Femur (tissue), 1 donor: Measurements from ENCODE around the gene SMIM5.
A peak's percentile ranks its signal among the peaks of the same experiment; 100 is the strongest.
"Not testable (repeated sequence)": the region's sequence is repeated elsewhere in the genome, so short reads cannot be mapped to it uniquely, and the experiment has no call there.

Source experiments
- DNase-seq: peaks from one replicate; pipeline ENCODE4 v3.0.0-alpha.2; 2017

SMIM5 gene

GRCh38 chr17:75632863-75633485 is at the start of gene SMIM5:
SMIM5 (plus strand) TSS chr17:75633434; CDS start chr17:75640202, 6,768 bp downstream.
- DNase-seq = peak; percentile 92

- DNase-seq = no peak
These were observed 48.4 kb upstream of the SMIM5 start for GRCh38 chr17:75584849-75585175.

- DNase-seq = peak; percentile 80
These were observed 45.3 kb upstream of the SMIM5 start, which contains the start of gene MYO15B for GRCh38 chr17:75587675-75588595. MYO15B (plus strand) TSS chr17:75587800; CDS start chr17:75588058, 258 bp downstream.

GRCh38 chr17:75588596-75589011 is 44.6 kb upstream of the SMIM5 start:
- DNase-seq = peak; percentile 60

GRCh38 chr17:75589012-75589918 is 44.0 kb upstream of the SMIM5 start:
- DNase-seq = peak; percentile 97

GRCh38 chr17:75589919-75590303 is 43.3 kb upstream of the SMIM5 start:
- DNase-seq = peak; percentile 57

- no peak for DNase-seq
These were observed 42.9 kb upstream of the SMIM5 start for GRCh38 chr17:75590314-75590761.

- no peak for DNase-seq
These were observed 42.1 kb upstream of the SMIM5 start for GRCh38 chr17:75590849-75591721.

- DNase-seq = no peak
These were observed 41.4 kb upstream of the SMIM5 start for GRCh38 chr17:75591722-75592302.

GRCh38 chr17:75592348-75593020 is 40.8 kb upstream of the SMIM5 start:
- no peak for DNase-seq

- not testable (repeated sequence) for DNase-seq
These were observed 39.8 kb upstream of the SMIM5 start for GRCh38 chr17:75593430-75593829.

GRCh38 chr17:75594499-75595283 is 38.5 kb upstream of the SMIM5 start:
- DNase-seq = peak; percentile 22

- no peak for DNase-seq
These were observed 37.8 kb upstream of the SMIM5 start for GRCh38 chr17:75595284-75595919.

- DNase-seq = no peak
These were observed 37.3 kb upstream of the SMIM5 start for GRCh38 chr17:75595920-75596313.

GRCh38 chr17:75596320-75597087 is 36.7 kb upstream of the SMIM5 start:
- DNase-seq = no peak

- peak; percentile 65 for DNase-seq
These were observed 31.9 kb upstream of the SMIM5 start for GRCh38 chr17:75601057-75601987.

- peak; percentile 31 for DNase-seq
These were observed 30.6 kb upstream of the SMIM5 start for GRCh38 chr17:75602644-75603043.

GRCh38 chr17:75603123-75603522 is 30.1 kb upstream of the SMIM5 start:
- no peak for DNase-seq
